Lung (tissue), 12 donors: ENCODE results near the gene CFAP119. TPM values are rescaled to one million over a fixed set of nuclear protein-coding genes. Genes with fewer than 3 reads are reported as not detected.

ENCODE experiments used
- ATAC-seq: fragments of 200-7000 bp; cut with Tn5 transposase; one replicate; pipeline ENCODE4 v1.9.1; 2020; ENCODE audit warnings: moderate number of reproducible peaks; ENCODE audit not compliant: insufficient read depth, low FRiP score
- DNase-seq, 3 donors: peaks; one replicate each; pipeline ENCODE4 v3.0.0-alpha.2; 2013 to 2017
- H3K27ac ChIP-seq, 2 donors: one replicate each; pipeline ENCODE4 v1.5.1; 2013; ENCODE audit warnings: mild to moderate bottlenecking in 2 of 2, moderate library complexity in 2 of 2, control low read depth in 1 of 2, inconsistent platforms in 1 of 2, low read depth in 1 of 2, low read length in 1 of 2
- H3K27me3 ChIP-seq, 3 donors: one replicate each; pipeline ENCODE4 v1.5.1; 2013; ENCODE audit warnings: low read length in 2 of 3; ENCODE audit not compliant: control insufficient read depth in 3 of 3, insufficient read depth in 3 of 3
- H3K36me3 ChIP-seq, 4 donors: one replicate each; pipeline ENCODE4 v1.5.1; 2013; ENCODE audit warnings: low read length in 4 of 4, mild to moderate bottlenecking in 1 of 4, moderate library complexity in 1 of 4; ENCODE audit not compliant: control insufficient read depth in 4 of 4, insufficient read depth in 4 of 4
- H3K4me1 ChIP-seq, 5 donors: one replicate each; pipeline ENCODE4 v1.5.1; 2013; ENCODE audit warnings: low read length in 5 of 5, mild to moderate bottlenecking in 2 of 5, moderate library complexity in 1 of 5; ENCODE audit not compliant: control insufficient read depth in 5 of 5, insufficient read depth in 5 of 5
- H3K4me3 ChIP-seq: one replicate; pipeline ENCODE4 v1.5.1; 2013; ENCODE audit warnings: mild to moderate bottlenecking, control low read depth, moderate library complexity
- H3K9ac ChIP-seq, 2 donors: one replicate each; pipeline ENCODE4 v1.5.1; 2013; ENCODE audit warnings: low read length in 2 of 2, control low read depth in 1 of 2; ENCODE audit not compliant: insufficient read depth in 1 of 2
- H3K9me3 ChIP-seq, 4 donors: one replicate each; pipeline ENCODE4 v1.5.1; 2013; ENCODE audit warnings: low read length in 3 of 4, mild to moderate bottlenecking in 1 of 4, moderate library complexity in 1 of 4; ENCODE audit not compliant: control insufficient read depth in 4 of 4, insufficient read depth in 3 of 4
- WGBS, 2 donors: extraction: QIAGEN DNeasy Blood & Tissue Kit; methylation state at CpG; one replicate each; pipeline ENCODE4 v1.1.7; 2013; 5-methylcytosine and 5-hydroxymethylcytosine counted together
- polyA plus RNA-seq, 2 donors: library from polyadenylated mRNA; stranded (reverse); fragments of 200-250 nt; gene quantifications; one replicate each; pipeline ENCODE4 v1.2.1, GENCODE V29; 2013
- total RNA-seq, 2 donors: library from RNA; depleted of rRNA in 1 of 2; stranded (reverse); fragments of >200 nt in 1 of 2; gene quantifications; one replicate each; pipeline ENCODE4 v1.2.1, GENCODE V29; 2014 to 2021
- TF ChIP-seq, protein P1 (sequence below): IDR thresholded peaks from 2 replicates; pipeline ENCODE4 v1.5.1; 2012; ENCODE audit warnings: mild to moderate bottlenecking; ENCODE audit errors: control extremely low read depth, extremely low read depth
- donor health status: control.
- donor health status: control.
- donor health status: Bipolar disorder and iron deficiency.
- donor health status: healthy.
- donor health status: DM: yes; HTN: yes; CAD: no.

Gene CFAP119
- total and polyA plus RNA-seq, 4 donors: 7.3 to 29.5 (median 16.7) TPM

GRCh38 chr16:30773826-30774225, 12.0 kb upstream of the CFAP119 start:
- Histone ChIP-seq H3K36me3 (peaks cover 4 to 49% (median 27%) of the 10 kb centered on the region in 4 donors), H3K27me3 (no peaks in the 10 kb centered on the region)

GRCh38 chr16:30771726-30772125, 9.9 kb upstream of the CFAP119 start:
- Histone ChIP-seq H3K9ac (no peak overlapping the region), H3K36me3 (peaks cover 6 to 64% (median 43%) of the 10 kb centered on the region in 4 donors), H3K27ac (no peak overlapping the region), H3K9me3 (no peaks in the 10 kb centered on the region), H3K4me3 (no peak overlapping the region), H3K27me3 (no peaks in the 10 kb centered on the region), H3K4me1 (peaks cover 0 to 11% (median under 1%) of the 10 kb centered on the region in 5 donors)
- TF ChIP-seq, protein P1, sequence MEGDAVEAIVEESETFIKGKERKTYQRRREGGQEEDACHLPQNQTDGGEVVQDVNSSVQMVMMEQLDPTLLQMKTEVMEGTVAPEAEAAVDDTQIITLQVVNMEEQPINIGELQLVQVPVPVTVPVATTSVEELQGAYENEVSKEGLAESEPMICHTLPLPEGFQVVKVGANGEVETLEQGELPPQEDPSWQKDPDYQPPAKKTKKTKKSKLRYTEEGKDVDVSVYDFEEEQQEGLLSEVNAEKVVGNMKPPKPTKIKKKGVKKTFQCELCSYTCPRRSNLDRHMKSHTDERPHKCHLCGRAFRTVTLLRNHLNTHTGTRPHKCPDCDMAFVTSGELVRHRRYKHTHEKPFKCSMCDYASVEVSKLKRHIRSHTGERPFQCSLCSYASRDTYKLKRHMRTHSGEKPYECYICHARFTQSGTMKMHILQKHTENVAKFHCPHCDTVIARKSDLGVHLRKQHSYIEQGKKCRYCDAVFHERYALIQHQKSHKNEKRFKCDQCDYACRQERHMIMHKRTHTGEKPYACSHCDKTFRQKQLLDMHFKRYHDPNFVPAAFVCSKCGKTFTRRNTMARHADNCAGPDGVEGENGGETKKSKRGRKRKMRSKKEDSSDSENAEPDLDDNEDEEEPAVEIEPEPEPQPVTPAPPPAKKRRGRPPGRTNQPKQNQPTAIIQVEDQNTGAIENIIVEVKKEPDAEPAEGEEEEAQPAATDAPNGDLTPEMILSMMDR: no peak
- WGBS, 2 donors: 93 to 94% methylated on average over 14 of the region's 14 CpGs
- ATAC-seq (no peak), DNase-seq (no peak)

More at GRCh38 chr16:30773826-30774225, 12.0 kb upstream of the CFAP119 start:
- TF ChIP-seq, protein P1: no peak
- Histone ChIP-seq H3K4me1 (peaks cover 0 to 11% (median 2%) of the 10 kb centered on the region in 5 donors), H3K27ac (no peak overlapping the region), H3K9me3 (no peaks in the 10 kb centered on the region), H3K4me3 (no peak overlapping the region), H3K9ac (no peak overlapping the region)
- 66 to 76% methylated on average over 14 of the region's 14 CpGs for WGBS, 2 donors
- DNase-seq (no peak), ATAC-seq (no peak)

GRCh38 chr16:30769379-30770089, 7.7 kb upstream of the CFAP119 start:
- 95 to 99% methylated on average over 17 of the region's 17 CpGs for WGBS, 2 donors
- no peak for DNase-seq
- TF ChIP-seq, protein P1: no peak
- no peaks in the 10 kb centered on the region for H3K9me3 ChIP-seq
- no peaks in the 10 kb centered on the region for H3K4me1 ChIP-seq
- no peak overlapping the region for H3K4me3 ChIP-seq
- no peak overlapping the region for H3K27ac ChIP-seq
- peaks cover 16 to 85% (median 60%) of the 10 kb centered on the region in 4 donors for H3K36me3 ChIP-seq
- H3K27me3 ChIP-seq: no peaks in the 10 kb centered on the region
- no peak for ATAC-seq
- no peak overlapping the region for H3K9ac ChIP-seq
